Thymus (tissue), 11 donors: ENCODE measurements around the gene EPHB1. TPM values are rescaled to one million over a fixed set of nuclear protein-coding genes. Genes with fewer than 3 reads are reported as not detected.

Source experiments
- DNase-seq, 9 donors: peaks; one replicate each; pipeline ENCODE4 v3.0.0-alpha.2; 2013; ENCODE audit warnings: low spot score in 9 of 9, low read depth in 6 of 9, missing footprints in 1 of 9
- H3K27ac ChIP-seq, 2 donors: one replicate each; pipeline ENCODE4 v1.5.1; 2013; ENCODE audit warnings: control low read depth in 1 of 2, low read depth in 1 of 2, low read length in 1 of 2, mild to moderate bottlenecking in 1 of 2, moderate library complexity in 1 of 2
- H3K27me3 ChIP-seq, 2 donors: one replicate each; pipeline ENCODE4 v1.5.1; 2013; ENCODE audit warnings: low read length in 1 of 2; ENCODE audit not compliant: control insufficient read depth in 2 of 2, insufficient read depth in 1 of 2
- H3K36me3 ChIP-seq, 2 donors: one replicate each; pipeline ENCODE4 v1.5.1; 2013; ENCODE audit warnings: low read length in 1 of 2, mild to moderate bottlenecking in 1 of 2, moderate library complexity in 1 of 2; ENCODE audit not compliant: control insufficient read depth in 2 of 2, insufficient read depth in 2 of 2
- H3K4me1 ChIP-seq, 2 donors: one replicate each; pipeline ENCODE4 v1.5.1; 2013; ENCODE audit warnings: low read length in 2 of 2; ENCODE audit not compliant: control insufficient read depth in 2 of 2, insufficient read depth in 2 of 2
- H3K4me3 ChIP-seq, 2 donors: one replicate each; pipeline ENCODE4 v1.5.1; 2013; ENCODE audit warnings: low read length in 2 of 2, control low read depth in 1 of 2, mild to moderate bottlenecking in 1 of 2
- H3K9me3 ChIP-seq, 2 donors: one replicate each; pipeline ENCODE4 v1.5.1; 2013; ENCODE audit warnings: low read length in 1 of 2, mild to moderate bottlenecking in 1 of 2; ENCODE audit not compliant: control insufficient read depth in 2 of 2, insufficient read depth in 1 of 2
- WGBS: extraction: QIAGEN DNeasy Blood & Tissue Kit; methylation state at CpG from one replicate; pipeline ENCODE4 v1.1.7; 2013; 5-methylcytosine and 5-hydroxymethylcytosine counted together
- polyA plus RNA-seq: library from polyadenylated mRNA; stranded (reverse); fragments of 200-250 nt; gene quantifications from one replicate; pipeline ENCODE4 v1.2.3, GENCODE V29; 2013
- total RNA-seq: library from RNA; stranded (reverse); fragments of 120-200 nt; gene quantifications from one replicate; pipeline ENCODE4 v1.2.4, GENCODE V29; 2013
- donor health status: healthy.

The EPHB1 gene
- total and polyA plus RNA-seq, 2 donors: 0.46 to 0.66 TPM

DNA sequence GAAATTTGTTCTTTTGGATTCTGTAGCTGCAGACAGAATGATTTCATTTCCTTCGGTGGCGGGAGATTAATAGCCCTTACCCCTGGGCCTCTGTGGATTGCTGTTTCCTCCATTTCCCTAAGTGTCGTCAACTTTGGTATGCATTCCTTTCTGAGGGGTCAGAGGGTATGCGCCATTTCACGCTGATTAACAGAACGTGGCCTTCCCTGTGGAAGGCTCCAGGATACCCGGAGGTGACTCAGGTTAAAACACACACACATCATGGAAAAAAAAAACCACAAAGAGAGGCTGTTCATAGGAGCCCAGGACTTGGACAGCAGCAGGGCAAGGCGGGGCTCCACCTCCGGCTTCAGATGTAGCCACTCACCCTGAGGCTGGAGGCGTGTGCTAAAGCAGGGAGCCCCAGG is 51.9 kb downstream of the EPHB1 start:
- no peak for DNase-seq

DNA sequence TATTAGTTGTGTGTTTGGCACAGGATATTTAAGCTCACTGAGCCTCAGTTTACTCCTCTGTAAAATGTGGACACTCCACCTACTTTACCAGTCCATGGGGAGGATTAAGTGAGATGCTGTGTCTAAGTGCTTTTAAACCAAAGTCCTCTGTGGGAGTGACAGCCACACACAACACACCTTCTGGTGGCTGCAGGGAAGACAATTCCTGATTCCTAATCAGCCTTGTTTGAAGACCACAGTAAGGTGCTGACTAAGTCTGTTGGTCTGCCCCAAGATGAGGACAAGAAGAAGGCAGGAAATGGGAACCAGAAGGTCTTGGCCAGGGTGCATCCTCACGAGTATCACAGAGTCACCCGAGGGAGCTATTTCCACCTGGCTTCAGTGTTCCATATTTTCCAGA is 52.3 kb downstream of the EPHB1 start:
- Histone ChIP-seq H3K36me3 (no peaks in the 10 kb centered on the region), H3K27ac (no peak overlapping the region), H3K4me3 (no peak overlapping the region), H3K4me1 (no peaks in the 10 kb centered on the region), H3K9me3 (no peaks in the 10 kb centered on the region), H3K27me3 (no peaks in the 10 kb centered on the region)
- WGBS: 86% methylated on average over 2 of the region's 2 CpGs
- DNase-seq: no peak

More for the DNA sequence above, 51.9 kb downstream of the EPHB1 start:
- WGBS: 78% methylated on average over 10 of the region's 10 CpGs
- Histone ChIP-seq H3K27ac (no peak overlapping the region), H3K27me3 (no peaks in the 10 kb centered on the region), H3K4me1 (no peaks in the 10 kb centered on the region), H3K4me3 (no peak overlapping the region), H3K9me3 (no peaks in the 10 kb centered on the region), H3K36me3 (no peaks in the 10 kb centered on the region)

DNA sequence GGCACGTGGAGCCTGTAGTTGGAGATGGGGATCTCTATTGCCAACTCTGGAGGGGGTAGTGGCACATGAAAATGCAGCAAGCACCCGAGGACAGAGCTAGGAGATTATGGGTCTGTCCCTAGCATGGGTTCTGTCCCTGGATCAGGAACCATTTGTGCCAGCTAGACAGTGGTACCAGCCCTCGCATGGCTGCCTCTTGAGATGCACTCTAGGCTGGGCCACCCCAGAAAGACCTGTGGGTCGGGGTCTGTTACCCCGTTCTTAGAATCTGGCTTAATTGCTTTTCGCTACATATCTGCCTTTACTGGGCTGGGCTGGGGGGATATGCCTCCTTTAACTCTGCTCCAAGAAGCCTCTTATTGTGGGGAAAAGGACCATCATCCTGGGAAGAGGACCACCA is 54.5 kb downstream of the EPHB1 start:
- H3K27me3 ChIP-seq: no peaks in the 10 kb centered on the region
- H3K36me3 ChIP-seq: no peaks in the 10 kb centered on the region
- 95% methylated on average over 6 of the region's 6 CpGs for WGBS
- H3K27ac ChIP-seq: no peak overlapping the region
- DNase-seq: no peak
- no peaks in the 10 kb centered on the region for H3K4me1 ChIP-seq
- H3K9me3 ChIP-seq: no peaks in the 10 kb centered on the region
- no peak overlapping the region for H3K4me3 ChIP-seq

DNA sequence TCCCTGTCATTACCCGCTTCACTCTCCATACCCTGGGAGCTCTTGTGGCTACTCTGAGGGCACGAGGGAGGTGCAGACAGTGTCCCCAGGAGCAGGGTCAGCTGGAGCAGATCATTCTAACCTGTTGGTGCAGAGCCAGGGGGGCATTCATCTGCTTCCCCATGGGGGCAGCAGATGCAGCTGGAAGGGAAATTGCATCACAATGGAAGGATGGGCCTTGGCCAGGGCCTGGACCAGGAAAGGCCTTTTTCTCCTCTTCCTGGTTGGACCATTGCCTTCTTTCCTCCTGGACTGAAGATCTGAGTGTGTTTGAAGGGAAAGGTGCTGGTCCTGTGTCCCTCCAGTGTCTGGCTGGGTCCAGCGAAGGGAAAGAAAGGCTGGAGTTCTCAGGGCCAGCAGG is 55.7 kb downstream of the EPHB1 start:
- Histone ChIP-seq H3K4me1 (no peaks in the 10 kb centered on the region), H3K4me3 (no peak overlapping the region), H3K36me3 (no peaks in the 10 kb centered on the region), H3K9me3 (no peaks in the 10 kb centered on the region), H3K27ac (no peak overlapping the region), H3K27me3 (no peaks in the 10 kb centered on the region)
- DNase-seq: no peak
- 88% methylated on average over 3 of the region's 3 CpGs for WGBS

DNA sequence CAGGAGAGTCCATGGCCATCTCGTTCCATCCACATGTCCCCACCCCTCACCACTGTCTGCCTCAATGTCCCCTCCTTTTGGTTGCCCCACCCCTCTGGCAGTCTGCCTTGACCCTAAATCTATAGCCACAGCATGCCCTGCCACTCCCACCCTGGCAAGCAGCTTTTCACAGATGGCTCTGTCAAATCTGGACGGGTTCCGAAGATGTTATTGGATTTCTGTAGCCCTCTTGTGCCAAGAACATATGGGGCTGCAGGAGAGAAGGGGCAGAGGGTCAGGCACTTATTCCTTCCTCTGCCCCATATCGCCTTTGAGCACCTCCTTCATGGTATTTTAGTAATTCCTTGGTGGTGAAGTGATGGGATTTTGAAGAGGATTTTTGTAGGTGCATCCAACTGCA is 57.1 kb downstream of the EPHB1 start:
- Histone ChIP-seq H3K27me3 (no peaks in the 10 kb centered on the region), H3K9me3 (no peaks in the 10 kb centered on the region), H3K36me3 (no peaks in the 10 kb centered on the region), H3K27ac (no peak overlapping the region), H3K4me1 (no peaks in the 10 kb centered on the region), H3K4me3 (no peak overlapping the region)
- DNase-seq: no peak
- 81% methylated on average over 4 of the region's 4 CpGs for WGBS

DNA sequence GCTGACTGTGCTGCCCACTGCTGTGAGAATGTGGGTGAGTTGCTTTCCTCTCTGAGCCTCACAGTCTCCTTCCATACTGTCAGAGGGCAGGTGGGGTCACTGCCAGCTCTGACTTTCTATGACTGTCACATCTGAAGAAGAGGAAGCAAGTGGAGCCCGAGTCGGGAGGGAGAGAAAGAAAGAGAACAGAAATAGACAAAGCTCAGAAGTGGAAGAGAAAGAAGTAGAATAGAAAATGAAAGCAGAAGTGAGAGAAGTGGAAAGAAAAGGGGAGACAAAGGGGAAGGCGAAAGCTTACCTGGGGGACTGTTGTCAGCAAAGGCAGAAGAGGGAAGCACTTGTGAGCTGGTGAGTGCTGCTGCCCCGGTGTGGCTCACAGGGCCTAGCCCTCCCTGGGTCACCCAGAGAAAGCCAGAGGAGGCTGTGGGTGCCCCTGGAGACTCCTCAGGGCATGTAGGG is 57.9 kb downstream of the EPHB1 start:
- WGBS: 8% methylated on average over 4 of the region's 4 CpGs
- no peak overlapping the region for H3K27ac ChIP-seq
- DNase-seq: peak in 1 of 9 donors; percentile 8
- no peak overlapping the region for H3K4me3 ChIP-seq
- no peaks in the 10 kb centered on the region for H3K27me3 ChIP-seq
- no peaks in the 10 kb centered on the region for H3K36me3 ChIP-seq
- H3K4me1 ChIP-seq: no peaks in the 10 kb centered on the region
- no peaks in the 10 kb centered on the region for H3K9me3 ChIP-seq

DNA sequence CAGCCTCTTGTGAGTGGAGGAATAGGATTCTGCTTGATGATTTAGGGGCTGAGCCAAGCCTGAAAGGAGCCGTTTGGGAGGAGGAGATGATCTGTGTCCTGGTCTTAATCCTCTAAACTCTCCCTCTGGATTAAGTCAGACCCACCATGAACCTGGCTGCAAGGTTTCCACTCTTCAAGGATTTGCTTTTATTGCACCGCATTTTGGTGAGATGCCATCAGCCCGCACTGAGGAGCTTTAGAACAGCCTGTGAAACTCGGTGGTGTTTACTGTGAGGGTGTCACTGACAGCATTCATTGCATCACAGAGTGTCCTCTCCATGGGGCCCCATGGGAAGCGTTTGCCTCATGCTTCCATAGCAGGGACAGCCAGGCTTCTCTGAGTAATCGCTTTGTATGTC is 59.2 kb downstream of the EPHB1 start:
- Histone ChIP-seq H3K9me3 (no peaks in the 10 kb centered on the region), H3K27ac (no peak overlapping the region), H3K4me3 (no peak overlapping the region), H3K27me3 (no peaks in the 10 kb centered on the region), H3K36me3 (no peaks in the 10 kb centered on the region), H3K4me1 (no peaks in the 10 kb centered on the region)
- DNase-seq: no peak
- 86% methylated on average over 6 of the region's 6 CpGs for WGBS

DNA sequence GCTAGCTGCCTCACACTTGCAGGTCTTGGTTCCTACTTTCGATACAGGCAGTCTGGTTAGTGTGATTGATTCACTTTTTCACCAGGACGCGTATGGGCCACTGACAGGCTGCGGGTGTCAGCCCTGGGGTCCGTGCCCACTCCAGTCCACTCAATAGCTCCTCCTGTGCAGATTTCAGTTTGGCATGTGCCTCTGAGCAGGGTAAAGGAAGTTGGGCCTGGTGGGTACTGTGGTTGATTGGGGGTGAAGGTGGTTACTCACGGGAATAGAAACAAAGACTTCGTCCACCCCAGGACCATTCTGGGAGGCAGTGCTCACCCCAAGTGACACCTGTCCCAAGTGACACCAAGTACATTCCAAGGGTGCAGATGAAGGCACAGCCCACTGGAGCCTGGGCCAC is 62.3 kb downstream of the EPHB1 start:
- no peak for DNase-seq
- WGBS: 77% methylated on average over 7 of the region's 7 CpGs

DNA sequence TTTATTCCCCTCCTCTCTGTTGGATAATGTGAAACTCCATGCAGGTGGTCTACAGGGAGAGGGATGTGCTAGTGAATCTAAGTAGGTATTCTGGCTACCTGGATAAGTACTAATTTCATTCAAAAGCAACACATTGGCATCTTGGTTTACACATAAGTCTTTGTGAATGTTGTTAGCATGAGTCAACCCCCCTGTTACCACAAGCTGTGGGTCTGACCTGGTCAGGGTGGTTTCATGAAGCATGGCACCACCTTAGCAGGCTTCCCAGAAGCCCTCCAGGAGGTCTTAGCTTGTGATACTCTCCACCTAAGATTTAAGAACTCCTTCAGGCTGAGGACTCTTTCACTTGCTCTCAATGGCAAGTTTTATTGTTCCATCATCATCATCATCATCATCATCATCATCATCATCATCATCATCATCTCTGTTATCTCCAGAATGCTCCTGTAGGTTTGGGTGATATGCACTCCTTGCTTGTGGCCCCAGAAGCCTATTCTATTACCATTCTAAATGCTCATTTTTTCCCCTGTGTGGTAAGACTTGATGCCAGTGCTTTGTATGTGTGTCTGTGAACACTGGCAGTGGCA is 62.8 kb downstream of the EPHB1 start:
- Histone ChIP-seq H3K36me3 (no peaks in the 10 kb centered on the region), H3K4me1 (no peaks in the 10 kb centered on the region), H3K27ac (no peak overlapping the region), H3K4me3 (no peak overlapping the region), H3K27me3 (no peaks in the 10 kb centered on the region), H3K9me3 (no peaks in the 10 kb centered on the region)
- DNase-seq: no peak

More for the DNA sequence above, 62.3 kb downstream of the EPHB1 start:
- H3K27me3 ChIP-seq: no peaks in the 10 kb centered on the region
- no peak overlapping the region for H3K4me3 ChIP-seq
- no peaks in the 10 kb centered on the region for H3K36me3 ChIP-seq
- no peaks in the 10 kb centered on the region for H3K9me3 ChIP-seq
- no peak overlapping the region for H3K27ac ChIP-seq
- H3K4me1 ChIP-seq: no peaks in the 10 kb centered on the region
